ENCODE measurements around the gene OR6P1.

Gene OR6P1, protein sequence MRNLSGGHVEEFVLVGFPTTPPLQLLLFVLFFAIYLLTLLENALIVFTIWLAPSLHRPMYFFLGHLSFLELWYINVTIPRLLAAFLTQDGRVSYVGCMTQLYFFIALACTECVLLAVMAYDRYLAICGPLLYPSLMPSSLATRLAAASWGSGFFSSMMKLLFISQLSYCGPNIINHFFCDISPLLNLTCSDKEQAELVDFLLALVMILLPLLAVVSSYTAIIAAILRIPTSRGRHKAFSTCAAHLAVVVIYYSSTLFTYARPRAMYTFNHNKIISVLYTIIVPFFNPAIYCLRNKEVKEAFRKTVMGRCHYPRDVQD

DNA sequence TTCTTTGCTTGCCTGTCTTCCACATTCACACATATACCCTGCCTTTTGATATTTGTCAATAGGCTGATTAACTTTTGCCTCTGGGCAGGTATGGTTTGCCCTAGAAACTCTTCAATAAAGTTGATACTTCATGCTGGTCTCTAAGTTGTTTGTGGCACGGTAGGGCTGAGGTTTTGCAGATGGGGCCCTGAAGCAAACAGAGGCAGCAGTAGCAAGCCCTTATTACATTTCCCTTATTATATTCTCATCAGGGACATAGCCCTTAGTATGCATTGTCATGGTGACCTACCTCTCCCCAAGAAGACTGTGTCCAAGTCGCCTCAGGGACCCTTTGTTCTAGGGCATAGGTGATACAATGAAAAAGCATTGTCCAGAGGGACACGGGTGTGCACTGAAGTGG is at the start of gene OR6P1:
Gene OR6P1 (minus strand): TSS at position 101 of the 400 bp plus-strand sequence. CDS start 6,976 bp downstream, outside the sequence.
- H3K4me3 ChIP-seq (ENCODE audit: low read length): no peak within 1 kb of the TSS
- no peak for DNase-seq (ENCODE audit: low read depth)
- TF ChIP-seq CTCF (conservative IDR thresholded peaks at IDR 0.05; ENCODE audit: low read depth, low read length): no peak

DNA sequence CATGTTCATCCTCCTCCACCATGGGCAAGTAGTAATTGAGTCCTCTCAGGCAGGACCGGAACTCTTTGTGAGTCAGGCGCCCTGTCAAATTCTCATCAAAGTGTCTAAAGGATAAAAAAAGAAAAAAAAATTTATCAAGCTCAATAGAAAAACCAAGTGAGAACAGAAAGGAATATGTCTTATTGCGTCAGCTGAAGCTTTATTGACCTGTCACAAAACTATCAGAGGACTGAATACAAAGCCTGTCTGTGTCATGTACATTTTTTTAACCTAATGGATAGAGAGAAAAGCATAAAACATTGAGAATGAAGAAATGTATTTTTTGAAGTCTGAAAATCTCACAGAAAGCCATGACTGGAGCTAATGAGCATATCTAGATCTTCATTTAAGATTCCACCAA is 43.4 kb upstream of the OR6P1 start:
- TF ChIP-seq CTCF (conservative IDR thresholded peaks at IDR 0.05; ENCODE audit: low read depth, low read length): no peak
- DNase-seq (ENCODE audit: low read depth): no peak

DNA sequence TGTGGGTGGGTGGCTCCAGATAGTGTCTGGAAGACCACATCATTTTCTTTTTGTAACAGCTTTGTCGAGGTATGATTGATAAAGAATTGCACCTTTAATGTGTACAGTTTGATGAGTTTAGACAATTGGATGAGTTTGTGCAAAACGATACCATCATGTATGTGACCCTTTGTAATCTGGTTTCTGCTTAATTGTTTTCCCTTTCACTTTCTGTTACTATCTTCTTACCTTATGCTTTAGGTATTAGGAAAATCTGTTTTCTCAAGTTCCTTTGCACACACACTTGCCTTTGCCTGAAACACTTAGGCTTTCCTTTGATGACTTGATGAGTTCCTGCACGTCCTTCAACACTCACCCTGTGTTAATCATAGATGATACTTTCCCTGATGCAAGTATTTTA is 41.5 kb upstream of the OR6P1 start:
- DNase-seq (ENCODE audit: low read depth): no peak
- TF ChIP-seq CTCF (conservative IDR thresholded peaks at IDR 0.05; ENCODE audit: low read depth, low read length): no peak
- no peak overlapping the region for H3K4me3 ChIP-seq (ENCODE audit: low read length)

More for the DNA sequence above, 43.4 kb upstream of the OR6P1 start:
- H3K4me3 ChIP-seq (ENCODE audit: low read length): no peak overlapping the region

DNA sequence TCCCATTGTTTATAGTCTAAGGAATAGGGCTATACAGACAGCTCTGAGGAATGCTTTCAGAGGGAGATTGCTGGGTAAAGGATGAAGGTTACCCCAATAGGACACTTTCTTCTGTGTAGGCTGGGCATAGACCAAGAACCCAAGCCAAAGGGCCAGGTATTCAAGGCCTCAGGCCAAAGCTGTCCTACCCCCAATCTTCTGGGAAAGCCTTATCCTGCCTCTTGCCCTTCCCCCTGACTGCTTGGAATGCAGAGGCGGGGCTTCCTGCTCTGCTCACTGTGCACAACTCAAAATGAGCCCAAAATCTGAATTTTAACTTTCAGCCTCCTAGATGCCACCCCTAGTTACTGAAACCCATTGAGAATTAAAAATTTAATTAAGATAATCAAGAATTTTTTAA is 36.9 kb upstream of the OR6P1 start:
- DNase-seq (ENCODE audit: low read depth): no peak
- TF ChIP-seq CTCF (conservative IDR thresholded peaks at IDR 0.05; ENCODE audit: low read depth, low read length): no peak
- no peak overlapping the region for H3K4me3 ChIP-seq (ENCODE audit: low read length)

DNA sequence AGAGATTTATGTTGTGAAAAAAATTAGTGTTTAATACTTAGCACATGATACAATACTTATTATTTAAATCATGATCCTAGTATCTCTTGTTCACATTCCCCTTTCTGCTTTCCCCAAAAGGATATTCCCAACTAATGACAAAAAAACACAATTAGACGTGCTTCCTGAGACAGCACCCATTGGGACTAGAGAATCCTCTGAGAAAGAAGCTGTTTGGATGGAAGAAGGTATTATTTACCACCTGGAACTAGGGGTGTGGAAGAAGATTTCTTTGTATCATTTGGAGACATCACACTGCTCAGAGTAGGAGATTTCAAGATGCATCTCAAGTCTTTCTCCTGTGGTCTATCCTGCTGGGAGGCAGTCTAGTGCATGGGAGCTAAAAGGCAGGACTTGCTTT is 34.6 kb upstream of the OR6P1 start, which contains the start of gene OR10Z1:
Gene OR10Z1 (plus strand): TSS at position 301 of the 400 bp plus-strand sequence. CDS start 1,171 bp downstream, outside the sequence.
- TF ChIP-seq CTCF (conservative IDR thresholded peaks at IDR 0.05; ENCODE audit: low read depth, low read length): no peak
- DNase-seq (ENCODE audit: low read depth): no peak
- H3K4me3 ChIP-seq (ENCODE audit: low read length): no peak within 1 kb of the TSS

GRCh38 chr1:158600735-158601134 is 30.4 kb upstream of the OR6P1 start:
- TF ChIP-seq CTCF (conservative IDR thresholded peaks at IDR 0.05; ENCODE audit: low read depth, low read length): no peak
- H3K4me3 ChIP-seq (ENCODE audit: low read length): no peak overlapping the region
- no peak for DNase-seq (ENCODE audit: low read depth)

GRCh38 chr1:158586942-158587341 is 16.6 kb upstream of the OR6P1 start:
- DNase-seq (ENCODE audit: low read depth): no peak
- TF ChIP-seq CTCF (conservative IDR thresholded peaks at IDR 0.05; ENCODE audit: low read depth, low read length): no peak
- H3K4me3 ChIP-seq (ENCODE audit: low read length): no peak overlapping the region

All from retinal pigment epithelial cell (primary cell).